ENCODE data around the gene TBC1D10A.
A peak's percentile ranks its signal among the peaks of the same experiment; 100 is the strongest.

The TBC1D10A gene

DNA sequence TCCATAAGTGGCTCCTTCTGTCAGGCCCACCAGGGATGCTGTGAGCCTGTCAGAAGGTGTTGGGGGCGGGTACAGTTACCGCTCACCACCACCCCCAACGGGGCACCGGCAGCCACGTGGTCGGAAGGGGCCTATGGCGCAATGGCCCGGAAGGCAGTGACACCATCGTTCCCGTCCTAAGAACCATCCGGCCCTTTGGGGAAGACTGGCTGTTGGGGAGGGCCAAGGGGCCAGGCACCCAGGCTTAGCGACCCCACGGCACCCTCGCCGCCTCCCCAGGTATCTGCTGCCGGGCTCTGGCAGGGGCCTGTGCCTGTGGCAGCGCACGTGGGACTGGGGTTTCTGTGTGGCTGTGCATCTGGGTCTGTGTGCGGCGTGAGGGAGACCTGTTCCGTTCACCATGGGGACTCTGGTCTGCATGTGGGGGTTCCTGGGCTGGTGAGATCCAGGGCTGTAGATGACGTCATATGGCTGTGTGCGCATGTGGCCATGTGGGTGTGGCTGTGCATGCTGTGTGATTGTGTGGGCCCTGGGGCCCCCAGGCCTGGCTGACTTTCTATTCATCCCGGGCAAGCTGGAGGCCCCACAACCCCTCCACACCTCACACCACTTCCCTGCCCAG lies 60.8 kb downstream of the TBC1D10A start:
- no peak for DNase-seq (ENCODE audit: low spot score)

DNA sequence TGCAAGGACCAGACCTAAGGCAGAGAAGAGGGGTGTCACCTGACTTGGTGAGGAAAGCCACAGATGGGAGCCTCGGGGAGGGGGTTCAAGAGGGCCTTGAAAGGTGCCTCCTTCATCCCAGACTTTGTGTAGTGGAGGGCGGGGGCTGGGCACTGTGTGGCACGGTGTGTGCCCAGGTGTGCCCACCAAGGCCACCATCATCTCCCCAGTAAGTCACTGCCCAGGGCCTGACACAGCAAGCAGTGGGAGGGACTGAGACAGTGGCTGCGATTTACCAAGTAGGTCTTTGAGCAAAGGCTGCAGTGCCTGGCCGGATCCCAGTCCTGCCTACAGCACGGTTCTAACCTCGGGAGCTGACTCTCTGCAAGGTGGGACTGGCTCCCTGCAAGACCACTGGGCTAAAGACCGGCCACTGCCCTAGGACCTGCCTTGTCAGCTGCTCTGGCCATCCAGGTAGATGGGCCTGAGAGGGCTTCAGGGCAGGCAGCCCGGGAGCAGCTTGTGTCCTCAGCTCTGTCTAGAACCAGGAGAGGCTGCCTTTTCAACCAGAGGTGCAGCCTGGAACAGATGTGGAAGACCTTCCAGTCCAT lies 61.5 kb downstream of the TBC1D10A start:
- DNase-seq (ENCODE audit: low spot score): no peak

DNA sequence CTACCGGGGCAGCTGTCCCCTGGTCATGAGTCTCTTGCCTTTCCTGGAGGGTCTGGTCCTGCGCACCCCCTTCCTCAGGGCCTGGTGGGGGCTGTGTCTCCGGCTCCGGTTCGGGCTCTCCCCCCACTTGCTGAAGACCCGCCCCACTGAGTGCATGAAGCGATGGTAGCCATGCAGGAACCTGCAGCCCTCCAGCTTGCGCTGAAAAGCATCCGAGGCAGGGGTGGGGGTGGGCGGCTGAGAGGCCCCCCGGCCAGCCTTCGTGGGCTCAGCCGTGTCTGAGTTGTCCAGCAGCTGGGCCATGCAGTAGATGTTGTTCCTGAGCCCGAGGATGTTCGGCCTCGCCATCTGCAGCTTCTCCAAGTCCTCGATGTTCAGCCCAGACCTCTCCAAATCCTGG lies 62.9 kb downstream of the TBC1D10A start:
- DNase-seq (ENCODE audit: low spot score): no peak

GRCh38 chr22:30262917-30263741 lies 63.6 kb downstream of the TBC1D10A start:
- peak; percentile 50 for DNase-seq (ENCODE audit: low spot score)

- no peak for DNase-seq (ENCODE audit: low spot score)
These were observed 64.6 kb downstream of the TBC1D10A start for GRCh38 chr22:30262112-30262511.

DNA sequence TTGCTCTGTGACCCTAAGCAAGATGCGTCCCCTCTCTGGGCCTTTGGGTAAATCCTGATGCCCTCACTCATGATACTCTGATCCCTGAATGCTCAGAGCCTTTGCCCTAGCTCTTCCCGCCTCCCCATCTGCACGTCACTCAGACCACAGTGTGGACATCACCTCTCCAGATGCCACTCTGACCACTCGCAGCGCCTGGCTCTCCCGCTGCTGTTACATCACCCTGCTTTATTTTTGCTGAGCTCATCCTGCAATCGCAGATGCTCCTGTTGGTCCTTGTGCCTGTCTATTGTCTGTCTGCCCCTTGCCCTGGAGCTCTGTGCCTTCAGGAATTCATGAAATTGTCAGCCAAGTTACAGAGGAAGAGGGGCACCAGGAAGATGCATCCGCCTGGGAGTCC lies 65.6 kb downstream of the TBC1D10A start:
- no peak for DNase-seq (ENCODE audit: low spot score)

DNA sequence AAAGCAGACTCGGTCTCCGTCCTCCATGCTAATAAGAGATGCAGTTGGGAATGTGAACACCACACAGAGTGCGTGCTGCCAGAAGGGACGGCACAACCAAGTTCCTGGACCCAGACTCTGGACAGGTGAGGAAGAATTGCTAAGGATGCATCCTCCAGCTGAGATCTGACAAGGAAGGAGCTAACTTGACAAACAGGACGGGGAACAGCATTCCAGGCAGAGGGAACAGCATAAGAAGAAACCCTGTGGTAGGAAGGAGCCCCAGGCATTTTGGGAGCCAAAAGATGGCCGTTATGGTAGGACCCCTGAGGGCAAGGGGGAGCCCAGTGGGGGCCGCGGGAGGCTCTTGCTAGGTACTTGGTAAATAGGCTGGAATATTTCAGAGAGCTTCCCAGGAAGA lies 66.1 kb downstream of the TBC1D10A start:
- DNase-seq (ENCODE audit: low spot score): no peak

- no peak for DNase-seq (ENCODE audit: low spot score)
These were observed 66.5 kb downstream of the TBC1D10A start for GRCh38 chr22:30260276-30260675.

DNA sequence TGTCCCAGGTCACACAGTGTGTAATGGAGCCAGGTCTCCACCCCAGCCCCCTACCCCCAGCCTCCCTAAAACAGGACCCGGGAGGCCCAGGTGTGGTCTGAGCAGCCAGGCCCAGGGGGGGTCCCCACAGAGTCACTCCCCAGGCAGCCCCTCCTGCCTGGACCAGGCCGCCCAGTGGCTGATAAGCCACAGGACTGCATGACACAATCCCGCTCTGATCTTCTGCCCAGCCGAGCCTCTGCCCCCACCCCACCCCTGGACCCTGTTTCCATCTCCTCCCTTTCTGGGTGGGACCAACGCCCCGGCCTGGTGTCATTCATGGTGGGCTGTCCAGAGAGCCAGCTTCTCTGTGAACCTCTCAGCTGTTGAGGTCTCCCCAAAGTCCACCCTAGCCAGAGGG lies 72.4 kb downstream of the TBC1D10A start:
- no peak for DNase-seq (ENCODE audit: low spot score)

DNA sequence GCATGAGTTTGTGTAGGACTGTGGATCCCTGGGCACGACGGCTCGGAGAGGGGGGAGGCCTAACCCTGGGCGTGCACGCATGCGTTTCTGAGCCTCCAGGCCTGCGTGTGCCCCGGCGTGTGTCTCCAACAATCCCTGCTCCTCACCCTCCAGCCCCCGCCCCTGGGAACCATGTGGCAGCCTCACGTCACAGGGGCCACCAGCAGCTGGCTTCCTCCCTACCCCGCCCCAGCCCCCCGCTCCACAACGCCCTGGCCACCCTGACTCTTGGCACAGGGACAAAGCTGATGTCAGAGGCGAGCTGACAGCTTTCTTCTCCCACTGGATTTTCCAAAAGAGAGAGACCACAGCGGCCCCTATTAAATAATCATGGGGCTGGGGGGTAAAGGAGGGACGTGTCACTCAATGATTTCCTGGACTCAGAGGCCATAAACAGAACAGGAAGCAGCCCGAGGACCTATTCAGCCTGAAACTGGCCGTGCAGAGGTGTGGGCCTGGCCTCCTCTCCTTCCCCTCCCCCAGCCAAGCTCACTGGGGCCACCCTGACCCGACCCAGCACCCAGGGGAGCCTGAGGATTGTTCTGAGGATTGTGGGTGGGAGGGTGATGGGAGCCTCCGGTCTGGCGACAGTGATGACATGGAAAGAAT lies 73.4 kb downstream of the TBC1D10A start:
- DNase-seq (ENCODE audit: low spot score): no peak

GRCh38 chr22:30252411-30253204 lies 74.1 kb downstream of the TBC1D10A start:
- no peak for DNase-seq (ENCODE audit: low spot score)

GRCh38 chr22:30251711-30252110 lies 75.0 kb downstream of the TBC1D10A start:
- DNase-seq (ENCODE audit: low spot score): peak; percentile 42

DNA sequence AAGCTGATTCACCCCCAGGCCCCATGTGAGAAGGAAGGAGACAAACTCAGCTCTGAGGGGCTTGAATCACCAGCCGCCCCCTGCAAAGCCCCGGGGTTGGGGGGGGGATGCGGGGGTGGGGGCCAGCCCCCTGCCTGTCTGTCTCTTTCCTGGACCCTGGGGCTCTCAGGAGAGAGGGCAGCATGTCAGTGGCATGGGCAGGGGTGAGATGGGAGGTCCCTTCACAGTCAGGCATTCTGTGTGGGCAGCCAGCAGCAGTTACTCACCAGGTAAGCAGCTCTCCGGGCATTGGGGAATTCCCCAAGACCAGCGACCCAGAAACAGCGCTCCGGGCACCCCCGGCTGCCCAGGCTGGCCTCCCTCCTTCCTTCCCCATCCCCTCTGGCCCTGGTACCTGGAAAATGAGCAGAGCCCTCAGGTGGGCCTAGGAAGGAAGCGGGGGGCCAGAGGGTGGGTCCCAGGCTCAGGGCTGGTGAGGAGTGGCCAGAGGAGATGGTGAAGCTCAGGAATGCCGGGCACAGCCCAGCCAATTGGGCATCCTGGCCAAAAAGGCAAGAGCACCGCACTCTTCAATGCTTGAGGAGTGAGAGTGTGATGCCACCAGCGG lies 76.0 kb downstream of the TBC1D10A start:
- no peak for DNase-seq (ENCODE audit: low spot score)

GRCh38 chr22:30250039-30250565 lies 76.6 kb downstream of the TBC1D10A start:
- DNase-seq (ENCODE audit: low spot score): no peak

GRCh38 chr22:30249049-30250038 lies 77.4 kb downstream of the TBC1D10A start:
- DNase-seq (ENCODE audit: low spot score): no peak

DNA sequence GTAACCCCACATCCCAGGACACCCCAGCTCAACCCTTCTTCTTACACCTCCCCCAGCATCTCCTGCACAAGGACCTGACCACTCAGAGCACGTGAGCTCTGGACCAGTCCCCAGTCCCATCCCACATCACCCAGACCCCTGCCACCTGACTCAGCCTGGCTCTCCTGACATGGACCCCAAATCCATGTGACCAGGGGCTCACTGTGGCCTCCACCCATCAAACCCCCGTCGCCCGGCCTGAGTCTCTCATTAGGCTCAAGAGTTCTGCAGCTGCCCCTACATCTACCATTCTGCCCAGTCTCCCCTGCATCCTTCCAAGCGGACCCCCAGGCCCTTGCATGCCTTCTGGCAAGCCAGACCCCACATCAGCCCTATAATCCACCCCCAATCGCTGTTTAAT lies 78.3 kb downstream of the TBC1D10A start:
- DNase-seq (ENCODE audit: low spot score): no peak

- no peak for DNase-seq (ENCODE audit: low spot score)
These were observed 78.8 kb downstream of the TBC1D10A start for GRCh38 chr22:30247974-30248373.

DNA sequence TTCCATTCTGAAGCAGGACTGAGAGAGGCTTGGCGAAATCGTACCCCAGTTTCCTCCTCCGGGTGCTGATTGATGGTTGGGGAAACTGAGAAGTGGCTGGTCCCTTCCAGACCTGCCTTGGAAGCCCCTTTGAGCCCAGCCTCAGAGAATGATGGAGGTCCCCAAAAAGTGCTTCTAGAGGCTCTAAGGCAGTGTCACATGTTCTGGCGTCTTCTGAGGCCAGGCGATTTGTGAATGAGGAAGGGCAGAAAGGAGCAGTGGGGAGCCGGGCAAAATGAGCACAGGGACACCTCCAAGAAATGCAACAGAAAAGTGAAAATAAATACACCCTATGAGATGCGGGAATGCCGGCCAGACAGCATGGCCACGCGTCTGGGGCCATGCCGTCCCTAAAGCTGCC lies 79.2 kb downstream of the TBC1D10A start:
- no peak for DNase-seq (ENCODE audit: low spot score)

DNA sequence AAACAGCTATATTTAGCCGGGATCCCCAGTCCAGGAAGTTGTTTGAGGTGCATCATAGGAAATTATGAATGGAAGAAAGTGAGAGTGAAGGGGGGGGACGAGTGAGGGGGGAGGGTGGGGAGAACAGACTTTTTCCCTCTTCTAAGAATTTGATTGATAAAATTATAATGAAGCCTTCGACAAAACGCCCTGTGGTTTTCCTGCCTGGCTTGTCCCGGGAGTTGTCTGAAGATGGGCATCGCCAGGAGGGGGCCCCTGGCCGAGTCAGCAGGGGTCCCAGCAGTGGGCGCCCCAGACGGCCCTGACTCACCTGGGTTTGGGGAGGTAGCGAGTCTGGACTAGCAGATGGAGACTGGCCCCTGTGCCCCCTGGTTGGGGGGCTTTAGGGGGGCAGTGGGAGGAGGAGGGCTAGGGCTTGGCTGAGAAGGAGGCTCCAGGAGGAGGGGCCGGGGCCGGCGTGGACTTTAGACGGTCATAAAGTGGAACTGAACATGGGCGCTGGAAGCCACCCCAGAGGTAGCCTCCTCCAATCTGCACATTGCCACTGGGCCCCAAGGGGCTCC lies 79.8 kb downstream of the TBC1D10A start:
- peak; percentile 42 for DNase-seq (ENCODE audit: low spot score)

Measured in kidney capillary endothelial cell (primary cell).